GM12872 (cell line): Measurements from ENCODE around the gene SSU72.

ENCODE experiments used
- TF ChIP-seq, protein P1 (sequence below): IDR thresholded peaks from 3 replicates; pipeline ENCODE4 v1.5.1; 2011; ENCODE audit warnings: low read depth, mild to moderate bottlenecking, low read length, moderate library complexity; ENCODE audit not compliant: insufficient read depth

Gene SSU72

DNA sequence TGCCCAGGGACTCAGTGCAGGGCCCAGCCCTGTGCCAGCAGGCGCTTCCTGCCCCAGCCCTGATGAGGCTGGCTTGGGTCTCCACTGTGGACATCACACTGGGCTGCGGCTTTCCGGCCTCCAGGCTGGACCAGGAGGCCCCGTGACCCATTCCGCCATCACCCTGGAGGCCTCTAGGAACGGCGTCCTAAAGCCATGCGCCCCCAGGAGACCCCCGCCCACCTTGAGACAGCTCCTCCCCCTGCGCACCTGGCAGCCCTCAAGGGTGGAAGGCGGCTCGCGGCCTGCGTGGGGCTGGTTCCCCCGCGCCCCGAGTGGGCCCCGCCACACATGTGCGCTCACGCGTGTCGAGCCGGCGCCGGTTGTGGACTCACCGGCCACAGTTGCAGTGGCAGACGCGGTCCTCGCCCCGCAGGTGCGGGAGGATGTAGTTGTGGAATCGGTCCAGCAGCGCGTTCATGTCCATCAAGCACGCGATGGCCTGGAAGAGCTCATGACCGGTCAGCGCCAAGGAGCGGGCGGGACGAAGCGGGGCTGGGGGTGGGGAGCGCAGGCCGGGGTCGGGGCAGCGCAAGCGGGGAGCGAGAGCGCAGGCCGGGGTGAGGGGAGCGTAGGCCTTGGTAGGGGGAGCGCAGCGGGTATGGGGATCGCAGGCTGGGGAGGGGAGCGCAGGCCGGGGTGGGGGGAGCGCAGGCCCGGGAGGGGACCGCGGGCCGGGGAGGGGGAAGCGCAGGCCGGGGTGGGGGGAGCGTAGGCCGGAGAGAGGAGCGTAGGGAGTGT lies 35.2 kb downstream of the SSU72 start:
- TF ChIP-seq, protein P1, sequence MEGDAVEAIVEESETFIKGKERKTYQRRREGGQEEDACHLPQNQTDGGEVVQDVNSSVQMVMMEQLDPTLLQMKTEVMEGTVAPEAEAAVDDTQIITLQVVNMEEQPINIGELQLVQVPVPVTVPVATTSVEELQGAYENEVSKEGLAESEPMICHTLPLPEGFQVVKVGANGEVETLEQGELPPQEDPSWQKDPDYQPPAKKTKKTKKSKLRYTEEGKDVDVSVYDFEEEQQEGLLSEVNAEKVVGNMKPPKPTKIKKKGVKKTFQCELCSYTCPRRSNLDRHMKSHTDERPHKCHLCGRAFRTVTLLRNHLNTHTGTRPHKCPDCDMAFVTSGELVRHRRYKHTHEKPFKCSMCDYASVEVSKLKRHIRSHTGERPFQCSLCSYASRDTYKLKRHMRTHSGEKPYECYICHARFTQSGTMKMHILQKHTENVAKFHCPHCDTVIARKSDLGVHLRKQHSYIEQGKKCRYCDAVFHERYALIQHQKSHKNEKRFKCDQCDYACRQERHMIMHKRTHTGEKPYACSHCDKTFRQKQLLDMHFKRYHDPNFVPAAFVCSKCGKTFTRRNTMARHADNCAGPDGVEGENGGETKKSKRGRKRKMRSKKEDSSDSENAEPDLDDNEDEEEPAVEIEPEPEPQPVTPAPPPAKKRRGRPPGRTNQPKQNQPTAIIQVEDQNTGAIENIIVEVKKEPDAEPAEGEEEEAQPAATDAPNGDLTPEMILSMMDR, result no peak

DNA sequence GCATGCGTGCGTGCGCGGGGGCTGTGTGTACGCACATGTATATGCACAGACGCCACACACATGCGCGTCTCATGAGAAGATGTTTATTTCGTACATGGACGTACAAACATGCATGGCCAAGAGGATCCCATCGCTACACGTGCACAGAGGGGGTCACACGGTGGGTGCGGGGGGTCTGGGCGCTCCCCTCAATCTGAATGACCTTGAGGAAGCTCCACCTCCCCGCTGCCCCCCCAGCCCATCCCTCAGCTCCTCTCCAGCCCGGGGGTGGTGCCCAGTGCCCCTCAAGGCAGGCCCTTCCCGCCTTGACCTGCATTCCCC lies 35.7 kb downstream of the SSU72 start:
- TF ChIP-seq, protein P1, result no peak

DNA sequence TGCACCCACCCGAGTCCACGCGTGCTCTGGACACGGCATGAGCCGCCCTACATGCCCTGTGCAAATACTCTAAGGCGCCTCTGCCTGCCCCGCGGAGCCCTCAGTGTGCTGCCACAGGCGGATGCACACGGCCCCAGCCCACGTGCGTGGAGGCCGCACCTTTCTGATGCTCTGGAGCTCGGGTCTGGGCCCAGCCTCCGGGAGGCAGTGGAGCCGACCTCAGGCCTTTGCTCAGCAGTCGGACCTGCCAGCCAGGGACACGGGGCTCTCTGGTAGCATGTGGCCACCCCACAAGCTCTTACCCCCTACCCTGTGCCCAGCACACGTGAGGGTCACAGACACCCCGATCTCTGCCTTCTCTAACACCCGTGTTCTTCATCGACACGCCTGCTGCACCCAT lies 36.3 kb downstream of the SSU72 start:
- TF ChIP-seq, protein P1, result no peak

DNA sequence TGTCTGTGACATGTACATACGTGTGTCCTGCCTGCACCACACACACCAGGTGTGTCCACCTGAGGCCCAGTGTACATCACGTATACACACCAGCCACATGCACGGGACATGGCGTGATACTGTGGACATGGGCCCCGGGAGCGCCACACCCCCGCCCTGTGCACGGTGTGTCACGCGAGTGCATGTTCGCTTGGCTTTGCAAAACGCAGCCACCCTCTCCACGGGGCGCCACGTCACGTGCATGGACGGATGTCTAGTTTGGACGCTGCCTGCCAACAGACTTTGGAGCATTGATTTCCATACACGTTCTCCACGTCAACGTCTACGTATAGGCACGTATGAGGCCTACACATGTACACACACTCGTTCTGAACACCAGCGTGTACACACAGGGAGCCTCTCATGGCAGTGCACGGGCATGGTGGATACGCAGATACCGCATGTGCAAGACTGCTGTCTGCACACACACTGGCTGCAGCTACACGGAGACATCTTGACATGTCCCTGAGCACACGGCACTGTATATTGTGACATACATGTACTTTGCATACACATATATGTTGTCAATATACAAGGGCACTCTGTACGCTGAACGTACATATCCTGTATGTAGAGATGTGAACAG lies 36.9 kb downstream of the SSU72 start:
- TF ChIP-seq, protein P1, result no peak

DNA sequence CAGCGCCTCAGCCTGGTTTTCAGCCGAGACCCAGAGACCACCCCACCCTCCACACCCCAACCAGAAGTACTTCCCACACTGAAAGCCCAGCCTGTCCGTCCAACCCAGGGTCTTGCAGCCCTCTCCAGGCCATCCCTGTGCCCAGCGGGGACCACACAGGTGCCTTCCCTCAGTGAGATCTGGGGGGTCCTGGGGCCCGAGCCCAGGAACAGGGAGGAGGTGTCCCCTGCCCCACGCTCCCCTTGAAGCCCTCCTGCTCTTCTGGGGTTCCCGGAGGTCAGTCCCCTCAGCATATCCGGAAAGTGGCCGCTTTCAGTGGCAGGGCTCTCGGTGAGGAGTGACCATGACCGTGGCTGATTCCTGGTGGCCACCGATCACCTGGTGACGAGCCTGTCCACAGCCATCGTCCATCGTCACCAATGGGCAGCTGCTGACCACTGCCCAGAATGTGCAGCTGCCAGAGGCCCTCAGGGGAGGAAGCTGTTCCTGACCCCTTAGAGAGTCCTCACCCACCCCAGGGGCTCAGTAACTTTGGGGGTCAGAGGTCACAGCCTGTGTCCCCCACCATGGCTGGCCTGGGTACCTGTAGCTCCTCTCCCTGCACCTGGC lies 37.6 kb downstream of the SSU72 start:
- TF ChIP-seq, protein P1, result no peak

DNA sequence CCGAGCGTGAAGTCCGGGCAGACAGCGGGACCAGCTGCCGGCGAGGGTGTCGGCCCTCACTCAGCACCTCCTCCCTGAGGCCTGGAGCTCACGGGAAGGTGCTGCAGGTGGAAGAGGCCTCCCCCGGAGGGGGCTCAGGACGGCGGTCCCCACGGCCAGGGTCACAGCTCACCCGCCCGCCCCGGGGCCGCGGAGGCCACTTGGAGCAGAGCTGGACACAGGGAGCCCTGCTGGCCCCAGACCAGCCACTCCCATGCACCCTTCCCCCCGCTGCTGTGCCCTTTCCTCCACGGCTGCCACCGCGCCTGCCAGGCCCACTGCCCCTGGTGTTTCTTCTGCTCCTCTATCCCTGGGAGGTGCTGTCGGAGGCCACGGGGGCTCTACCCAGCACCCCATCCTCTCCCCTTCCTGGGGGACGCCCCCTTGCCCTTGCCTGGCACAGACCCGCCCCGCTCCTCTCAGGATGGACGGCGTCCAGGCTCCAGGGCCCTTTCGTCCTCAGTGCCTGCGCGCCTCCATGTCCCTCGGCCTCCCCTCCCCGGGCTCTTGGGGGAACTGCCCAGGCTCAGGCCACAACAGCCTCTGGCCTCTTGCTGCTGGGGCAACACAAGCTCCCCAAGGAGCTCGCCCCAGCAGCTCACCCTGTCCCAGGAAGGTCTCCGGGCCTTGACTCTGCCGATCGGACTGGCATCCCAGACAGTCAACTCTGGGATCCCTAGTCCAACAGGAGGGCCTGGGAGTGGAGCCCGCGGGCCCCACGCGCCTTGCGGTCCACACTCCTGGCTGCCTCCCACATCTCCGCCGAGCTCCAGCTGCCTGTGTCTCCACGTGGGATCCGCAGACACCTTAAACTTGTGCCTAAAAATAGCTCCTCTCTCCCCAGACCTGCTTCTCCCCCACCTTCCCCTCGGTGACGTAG lies 38.4 kb downstream of the SSU72 start:
- TF ChIP-seq, protein P1, result no peak
